SU-DHL-6 (cell line): ENCODE results near the gene KLK13.

ENCODE experiments used
- EZH2phosphoT487 ChIP-seq: fragments of 200-600 bp; sonication (generic), shearing (Covaris generic); conservative IDR thresholded peaks from 2 replicates; pipeline ENCODE4 v1.6.1; 2018; ENCODE audit warnings: mild to moderate bottlenecking, antibody characterized with exemption, low read length, moderate library complexity, mixed read lengths
- TF ChIP-seq, protein P1 (sequence below): fragments of 200-600 bp; sonication (generic); IDR thresholded peaks from one replicate; pipeline ENCODE4 v1.5.1; 2017; ENCODE audit warnings: antibody characterized with exemption, mild to moderate bottlenecking, low read length, moderate library complexity; ENCODE audit not compliant: insufficient read depth, poor library complexity, severe bottlenecking

GRCh38 chr19:51091126-51091525 is 26.2 kb upstream of the KLK13 start:
- TF ChIP-seq, protein P1, sequence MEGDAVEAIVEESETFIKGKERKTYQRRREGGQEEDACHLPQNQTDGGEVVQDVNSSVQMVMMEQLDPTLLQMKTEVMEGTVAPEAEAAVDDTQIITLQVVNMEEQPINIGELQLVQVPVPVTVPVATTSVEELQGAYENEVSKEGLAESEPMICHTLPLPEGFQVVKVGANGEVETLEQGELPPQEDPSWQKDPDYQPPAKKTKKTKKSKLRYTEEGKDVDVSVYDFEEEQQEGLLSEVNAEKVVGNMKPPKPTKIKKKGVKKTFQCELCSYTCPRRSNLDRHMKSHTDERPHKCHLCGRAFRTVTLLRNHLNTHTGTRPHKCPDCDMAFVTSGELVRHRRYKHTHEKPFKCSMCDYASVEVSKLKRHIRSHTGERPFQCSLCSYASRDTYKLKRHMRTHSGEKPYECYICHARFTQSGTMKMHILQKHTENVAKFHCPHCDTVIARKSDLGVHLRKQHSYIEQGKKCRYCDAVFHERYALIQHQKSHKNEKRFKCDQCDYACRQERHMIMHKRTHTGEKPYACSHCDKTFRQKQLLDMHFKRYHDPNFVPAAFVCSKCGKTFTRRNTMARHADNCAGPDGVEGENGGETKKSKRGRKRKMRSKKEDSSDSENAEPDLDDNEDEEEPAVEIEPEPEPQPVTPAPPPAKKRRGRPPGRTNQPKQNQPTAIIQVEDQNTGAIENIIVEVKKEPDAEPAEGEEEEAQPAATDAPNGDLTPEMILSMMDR = no peak
- no peak for TF ChIP-seq EZH2phosphoT487
